Measurements from ENCODE around the gene APRT. TPM values are rescaled to one million over a fixed set of nuclear protein-coding genes. Genes with fewer than 3 reads are reported as not detected.
A peak's percentile ranks its signal among the peaks of the same experiment; 100 is the strongest.

Gene APRT
- total RNA-seq, 8 experiments from 2014 or later: 30.2 to 241 (median 65.9) TPM

DNA sequence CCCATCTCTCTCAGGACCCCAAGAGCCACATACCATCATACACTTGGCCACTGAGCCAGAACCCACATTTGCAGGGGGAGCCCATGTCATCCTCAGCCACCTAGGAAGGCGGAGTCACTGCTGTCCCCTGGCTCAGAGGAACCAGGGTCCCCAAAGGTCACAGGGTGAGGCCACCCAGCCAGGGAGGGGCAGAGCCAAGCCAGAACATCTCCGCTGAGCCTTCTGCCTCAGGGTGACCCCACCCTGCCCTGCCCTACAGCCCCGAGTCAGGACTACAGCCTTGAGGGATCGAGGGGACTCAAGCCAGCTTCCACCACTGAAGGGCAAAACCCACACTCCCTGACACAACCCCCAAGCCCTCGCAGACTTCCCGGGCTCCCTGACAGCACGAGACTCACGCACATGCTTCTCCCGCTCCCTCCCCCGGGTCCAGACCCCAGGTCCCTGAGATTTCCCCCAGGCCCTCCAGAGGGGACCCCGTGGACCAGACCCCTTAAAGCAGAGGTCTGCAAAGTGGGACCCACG lies 44.1 kb downstream of the APRT start:
- Histone ChIP-seq H3K4me1 (replicated peaks in 1 of 2) (peaks cover 47 to 72% of the 10 kb centered on the region in 2 donors), H3K4me3 (no peak overlapping the region), H3K27ac (peak overlapping the region in 1 of 2 donors; percentile 61)
- 80% methylated on average over 1 of the region's 12 CpGs; no CpG with 5 or more reads in 9 of the 10 experiments for WGBS, 10 experiments
- in situ Hi-C loops (cut with MboI; ENCODE audit: low pct_unique_long_range_greater_than_20kb in 2 of 9, low sequenced_read_pairs in 9 of 9, unreplicated experiment in 9 of 9): no loop called here
- peak in 2 of 8 experiments; percentile 2 to 5 for ATAC-seq (replicated peaks in 6 of 8)

DNA sequence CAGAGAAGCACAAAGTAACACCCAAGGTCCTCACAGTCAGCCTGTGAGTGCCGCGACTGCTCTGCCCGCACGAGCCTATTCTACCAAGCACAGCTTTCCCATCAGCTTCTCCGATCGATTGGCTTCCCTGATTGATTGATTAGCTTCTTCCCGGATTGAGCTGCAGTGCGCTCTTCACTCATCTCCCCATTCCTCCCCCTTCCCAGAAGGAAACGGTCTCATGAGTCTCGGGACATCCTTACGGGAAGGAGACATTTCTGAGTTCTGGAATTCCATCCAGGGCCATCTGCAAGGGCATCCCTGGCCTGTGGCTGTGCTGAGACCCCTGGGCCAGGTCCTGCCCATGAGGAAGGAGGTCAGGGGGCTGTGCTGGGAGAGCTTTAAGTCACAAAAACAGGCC lies 44.8 kb downstream of the APRT start:
- Histone ChIP-seq H3K4me3 (no peak overlapping the region), H3K27ac (no peak overlapping the region), H3K4me1 (replicated peaks in 1 of 2) (peaks cover 40 to 66% of the 10 kb centered on the region in 2 donors)
- WGBS, 10 experiments: 80 to 100% (median 93%) methylated on average over 1 to 7 of the region's 11 CpGs; no CpG with 5 or more reads in 4 of the 10 experiments
- in situ Hi-C loops (cut with MboI; ENCODE audit: low pct_unique_long_range_greater_than_20kb in 2 of 9, low sequenced_read_pairs in 9 of 9, unreplicated experiment in 9 of 9): no loop called here
- ATAC-seq (replicated peaks in 6 of 8): no peak

DNA sequence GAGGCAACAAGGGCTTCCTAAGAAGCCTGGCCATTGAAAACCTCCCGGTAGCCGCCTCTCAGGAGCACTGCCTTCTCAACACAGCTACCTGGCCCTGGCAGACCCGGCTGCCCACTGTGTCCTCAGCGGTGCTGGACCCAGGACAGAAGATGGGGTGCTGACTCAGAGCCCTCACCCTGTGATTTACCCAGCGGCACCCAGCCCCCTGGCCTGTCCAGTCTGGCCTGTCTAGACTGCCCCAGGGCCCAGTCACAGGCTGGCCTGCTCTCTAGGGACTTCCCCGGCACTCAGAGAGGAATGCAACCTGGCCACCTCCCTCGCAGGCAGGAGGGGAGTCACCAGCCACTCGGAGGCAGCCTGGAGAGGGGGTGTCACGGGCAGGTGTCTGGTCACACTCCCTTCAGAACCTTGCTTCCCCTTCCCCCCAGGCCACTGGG lies 46.8 kb downstream of the APRT start:
- 70 to 100% (median 85%) methylated on average over 1 to 4 of the region's 9 CpGs; no CpG with 5 or more reads in 7 of the 10 experiments for WGBS, 10 experiments
- H3K4me1 ChIP-seq (replicated peaks in 1 of 2): peaks cover 26 to 54% of the 10 kb centered on the region in 2 donors
- ATAC-seq (replicated peaks in 6 of 8): peak in 2 of 8 experiments; percentile 6 to 7
- no peak overlapping the region for H3K4me3 ChIP-seq
- in situ Hi-C loops (cut with MboI; ENCODE audit: low pct_unique_long_range_greater_than_20kb in 2 of 9, low sequenced_read_pairs in 9 of 9, unreplicated experiment in 9 of 9): no loop called here
- peak overlapping the region in 1 of 2 donors; percentile 36 for H3K27ac ChIP-seq

DNA sequence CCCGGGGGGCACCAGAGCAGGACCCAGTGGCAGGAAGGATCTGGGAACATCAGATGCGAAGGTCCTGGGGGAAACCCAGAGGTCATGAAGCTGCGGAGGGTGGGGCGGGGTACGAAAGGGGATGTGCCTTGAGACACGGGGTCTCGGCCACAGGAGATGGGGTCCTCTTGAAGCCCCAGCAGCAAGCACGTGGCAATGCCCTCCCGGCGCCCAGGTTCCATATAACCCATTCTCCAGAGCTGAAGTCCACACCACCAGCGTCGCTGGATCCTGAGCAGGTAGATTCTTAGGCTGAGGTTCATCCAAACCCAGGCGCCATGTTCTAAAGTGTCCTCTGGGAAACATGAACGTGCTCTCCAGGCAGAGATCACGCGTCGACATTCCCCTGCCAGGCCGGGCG lies 47.6 kb downstream of the APRT start:
- H3K27ac ChIP-seq: no peak overlapping the region
- no peak for ATAC-seq (replicated peaks in 6 of 8)
- H3K4me3 ChIP-seq: no peak overlapping the region
- H3K4me1 ChIP-seq (replicated peaks in 1 of 2): peaks cover 18 to 45% of the 10 kb centered on the region in 2 donors
- in situ Hi-C loops (cut with MboI; ENCODE audit: low pct_unique_long_range_greater_than_20kb in 2 of 9, low sequenced_read_pairs in 9 of 9, unreplicated experiment in 9 of 9): no loop called here
- 50 to 100% (median 93%) methylated on average over 1 to 3 of the region's 19 CpGs; no CpG with 5 or more reads in 6 of the 10 experiments for WGBS, 10 experiments

DNA sequence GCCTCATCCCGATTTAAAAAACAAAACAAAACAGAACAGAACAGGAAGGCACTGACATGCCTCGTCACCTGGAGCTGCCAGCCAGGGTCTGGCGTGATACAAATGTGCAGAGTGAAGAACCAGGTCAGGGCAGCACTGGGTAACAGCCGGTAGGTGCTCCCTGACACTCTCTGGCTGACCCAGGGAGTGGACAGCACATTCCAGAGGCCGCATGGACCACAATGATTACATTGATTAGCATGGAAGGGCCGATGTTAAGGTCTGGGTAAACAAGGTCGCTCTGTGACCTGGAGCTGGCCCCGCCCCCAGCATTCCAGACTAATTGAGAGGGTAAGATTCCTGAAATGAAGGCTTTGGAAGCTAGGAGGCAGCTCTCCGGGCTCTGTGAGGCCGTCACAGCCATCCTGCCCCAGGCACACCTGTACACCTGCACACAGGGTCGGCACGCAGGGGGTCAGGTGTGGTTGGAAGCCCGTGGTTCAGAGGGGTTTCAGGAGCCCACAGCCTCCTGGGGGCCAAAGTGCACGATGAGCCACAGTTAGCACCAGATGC lies 48.1 kb downstream of the APRT start:
- 20 to 100% (median 59%) methylated on average over 1 to 14 of the region's 14 CpGs; no CpG with 5 or more reads in 4 of the 10 experiments for WGBS, 10 experiments
- ATAC-seq (replicated peaks in 6 of 8): peak in 1 of 8 experiments; percentile 5
- no peak overlapping the region for H3K4me3 ChIP-seq
- H3K4me1 ChIP-seq (replicated peaks in 1 of 2): peaks cover 15 to 40% of the 10 kb centered on the region in 2 donors
- H3K27ac ChIP-seq: no peak overlapping the region
- in situ Hi-C loops (cut with MboI; ENCODE audit: low pct_unique_long_range_greater_than_20kb in 2 of 9, low sequenced_read_pairs in 9 of 9, unreplicated experiment in 9 of 9): no loop called here

DNA sequence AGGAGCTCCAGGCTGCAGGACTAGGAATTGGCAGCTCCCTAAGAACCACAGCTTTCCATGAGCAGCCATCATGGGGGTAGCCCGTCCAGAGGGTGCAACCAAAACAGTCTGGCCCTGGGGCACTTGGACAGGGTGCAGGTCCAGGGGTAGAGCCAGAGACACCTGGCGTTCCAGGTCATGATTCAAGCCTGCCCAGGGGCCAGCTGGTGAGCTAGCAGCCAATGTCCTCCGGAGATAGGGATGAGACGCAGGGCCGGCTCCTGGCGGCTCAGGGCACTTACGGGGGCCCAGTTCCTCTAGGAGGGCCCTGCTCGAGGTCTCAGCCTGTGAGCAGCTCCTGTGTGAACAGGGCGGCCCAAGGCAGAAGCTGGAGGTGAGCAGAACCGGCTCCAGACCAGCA lies 48.8 kb downstream of the APRT start:
- in situ Hi-C loops (cut with MboI; ENCODE audit: low pct_unique_long_range_greater_than_20kb in 2 of 9, low sequenced_read_pairs in 9 of 9, unreplicated experiment in 9 of 9): no loop called here
- Histone ChIP-seq H3K4me1 (replicated peaks in 1 of 2) (peaks cover 9 to 34% of the 10 kb centered on the region in 2 donors), H3K27ac (no peak overlapping the region), H3K4me3 (no peak overlapping the region)
- 65 to 100% (median 75%) methylated on average over 1 to 5 of the region's 10 CpGs; no CpG with 5 or more reads in 6 of the 10 experiments for WGBS, 10 experiments
- ATAC-seq (replicated peaks in 6 of 8): no peak

DNA sequence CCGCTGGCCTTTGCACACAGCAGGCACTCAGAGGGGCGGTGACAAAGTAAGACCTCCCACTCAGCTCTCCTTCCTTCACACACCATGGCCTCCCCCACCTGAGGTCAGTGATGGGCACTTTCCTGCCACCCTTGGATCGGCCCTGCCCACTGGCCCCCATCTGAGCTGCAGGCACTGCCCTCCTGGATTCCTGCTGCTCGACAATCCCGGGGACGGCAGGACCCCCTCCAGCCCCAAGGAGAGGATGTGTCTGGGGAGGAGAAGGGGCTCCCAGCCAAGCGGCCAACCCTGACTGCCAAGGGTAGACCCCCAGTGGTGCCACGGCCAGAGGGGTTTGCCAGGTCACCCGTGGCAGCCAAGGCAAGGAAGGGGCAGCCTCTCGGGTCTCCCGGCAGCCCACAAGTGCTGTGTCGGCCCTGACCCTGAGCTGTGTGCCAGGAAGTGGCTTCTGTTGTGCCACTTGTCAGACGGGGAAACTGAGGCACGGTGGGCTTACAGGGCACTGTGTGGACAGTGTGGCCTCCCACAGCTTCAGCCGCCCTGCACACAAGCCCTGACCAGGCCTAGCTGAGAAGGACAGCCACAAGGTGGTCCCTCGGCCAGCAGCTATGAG lies 49.4 kb downstream of the APRT start:
- no peak for ATAC-seq (replicated peaks in 6 of 8)
- H3K27ac ChIP-seq: no peak overlapping the region

DNA sequence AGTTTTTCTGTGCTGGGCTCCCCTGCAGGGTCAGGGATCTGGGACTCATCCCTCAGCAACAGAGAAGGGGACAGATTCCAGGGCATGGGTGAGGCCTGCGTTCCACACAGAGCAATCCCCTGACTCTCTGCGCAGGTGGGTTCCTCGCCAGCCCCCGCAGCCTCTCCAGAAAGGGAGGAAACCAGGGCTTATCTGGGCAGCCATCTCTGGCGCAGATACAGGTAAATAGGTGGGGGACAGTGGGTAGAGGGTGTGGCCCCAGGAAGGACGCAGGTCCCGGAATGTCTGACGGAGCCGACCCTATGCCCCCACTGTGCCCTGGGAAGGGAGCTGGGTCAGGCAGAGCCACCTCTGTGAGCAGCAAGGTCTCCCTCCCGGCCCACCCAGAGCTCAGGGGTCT lies 49.9 kb downstream of the APRT start:
- WGBS, 10 experiments: no CpG with 5 or more reads among the region's 10 CpGs
- no peak overlapping the region for H3K27ac ChIP-seq
- in situ Hi-C loops (cut with MboI; ENCODE audit: low pct_unique_long_range_greater_than_20kb in 2 of 9, low sequenced_read_pairs in 9 of 9, unreplicated experiment in 9 of 9): no loop called here
- H3K4me3 ChIP-seq: no peak overlapping the region
- no peak for ATAC-seq (replicated peaks in 6 of 8)
- peaks cover 2 to 23% of the 10 kb centered on the region in 2 donors for H3K4me1 ChIP-seq (replicated peaks in 1 of 2)

More for the DNA sequence above, 49.4 kb downstream of the APRT start:
- in situ Hi-C loops (cut with MboI; ENCODE audit: low pct_unique_long_range_greater_than_20kb in 2 of 9, low sequenced_read_pairs in 9 of 9, unreplicated experiment in 9 of 9): no loop called here
- no peak overlapping the region for H3K4me3 ChIP-seq
- H3K4me1 ChIP-seq (replicated peaks in 1 of 2): peaks cover 3 to 28% of the 10 kb centered on the region in 2 donors
- 40 to 100% (median 90%) methylated on average over 1 to 2 of the region's 16 CpGs; no CpG with 5 or more reads in 7 of the 10 experiments for WGBS, 10 experiments

DNA sequence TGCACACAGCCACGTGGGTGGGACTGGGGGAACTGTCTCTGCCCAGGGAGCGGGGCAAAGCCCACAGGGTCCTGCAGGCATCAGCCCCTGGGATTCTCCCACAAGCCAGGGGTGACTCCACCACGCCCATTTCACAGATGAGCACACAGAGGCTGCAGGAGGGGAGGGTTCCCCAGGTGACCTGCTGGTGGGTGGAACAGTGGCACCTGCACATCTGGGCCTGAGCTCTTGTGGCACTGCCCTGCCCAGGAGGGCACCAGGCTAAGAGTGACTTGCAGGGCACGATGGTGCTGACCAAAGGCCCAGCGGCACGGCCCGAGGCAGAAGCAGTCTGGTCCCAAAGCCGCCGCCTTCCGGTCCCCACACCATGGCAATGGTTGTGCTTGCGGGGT lies 50.6 kb downstream of the APRT start:
- no peak for ATAC-seq (replicated peaks in 6 of 8)
- Histone ChIP-seq H3K27ac (no peak overlapping the region), H3K4me1 (replicated peaks in 1 of 2) (peaks cover 2 to 20% of the 10 kb centered on the region in 2 donors), H3K4me3 (no peak overlapping the region)
- WGBS, 10 experiments: 92% methylated on average over 5 of the region's 11 CpGs; no CpG with 5 or more reads in 9 of the 10 experiments
- in situ Hi-C loops (cut with MboI; ENCODE audit: low pct_unique_long_range_greater_than_20kb in 2 of 9, low sequenced_read_pairs in 9 of 9, unreplicated experiment in 9 of 9): no loop called here

DNA sequence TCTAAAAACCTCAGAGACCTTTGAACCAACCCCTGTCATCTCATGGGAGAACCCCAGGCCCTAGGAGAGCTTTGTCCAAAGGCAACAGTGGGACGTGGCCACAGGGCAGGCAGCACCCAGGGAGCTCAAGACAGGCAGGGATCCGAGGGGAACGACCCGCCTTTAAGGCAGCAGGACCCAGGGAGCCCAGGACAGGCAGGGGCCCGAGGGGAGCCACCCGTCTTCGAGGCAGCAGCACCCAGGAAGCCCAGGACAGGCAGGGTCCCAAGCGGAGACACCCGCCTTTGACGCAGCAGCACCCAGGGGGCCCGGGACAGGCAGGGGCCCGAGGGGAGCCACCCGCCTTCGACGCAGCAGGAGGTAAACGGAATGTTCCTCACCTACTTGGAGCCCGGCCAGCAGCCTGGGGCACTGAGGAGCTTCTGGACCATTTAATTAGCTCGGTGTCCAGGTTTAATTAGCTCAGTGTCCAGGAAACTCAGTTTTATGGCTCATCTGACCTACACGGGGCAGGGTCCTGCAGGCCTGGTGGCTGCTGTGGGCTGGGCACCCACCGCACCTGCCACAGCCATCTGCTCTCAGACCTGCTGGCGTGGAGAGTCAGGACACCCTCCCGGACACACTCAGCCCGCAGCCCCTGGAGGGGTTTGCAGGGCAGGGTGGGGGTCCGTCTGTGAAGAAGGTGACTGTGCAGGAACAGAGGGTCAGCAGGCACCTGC lies 51.1 kb downstream of the APRT start:
- H3K4me1 ChIP-seq (replicated peaks in 1 of 2): peaks cover 2 to 22% of the 10 kb centered on the region in 2 donors
- 80 to 100% methylated on average over 1 to 3 of the region's 24 CpGs; no CpG with 5 or more reads in 8 of the 10 experiments for WGBS, 10 experiments
- no peak overlapping the region for H3K4me3 ChIP-seq
- H3K27ac ChIP-seq: no peak overlapping the region
- in situ Hi-C loops (cut with MboI; ENCODE audit: low pct_unique_long_range_greater_than_20kb in 2 of 9, low sequenced_read_pairs in 9 of 9, unreplicated experiment in 9 of 9): no loop called here
- peak in 1 of 8 experiments; percentile 28 for ATAC-seq (replicated peaks in 6 of 8)

GRCh38 chr16:88759976-88760350 lies 51.8 kb downstream of the APRT start:
- no peak for ATAC-seq (replicated peaks in 6 of 8)
- Histone ChIP-seq H3K27ac (no peak overlapping the region), H3K4me1 (replicated peaks in 1 of 2) (peaks cover 2 to 24% of the 10 kb centered on the region in 2 donors), H3K4me3 (no peak overlapping the region)
- in situ Hi-C loops (cut with MboI; ENCODE audit: low pct_unique_long_range_greater_than_20kb in 2 of 9, low sequenced_read_pairs in 9 of 9, unreplicated experiment in 9 of 9): no loop called here
- 50% methylated on average over 1 of the region's 22 CpGs; no CpG with 5 or more reads in 9 of the 10 experiments for WGBS, 10 experiments
